ENCODE data around the gene RAPGEF5. TPM values are rescaled to one million over a fixed set of nuclear protein-coding genes. Genes with fewer than 3 reads are reported as not detected.

Gene RAPGEF5
- total RNA-seq, 1 experiment from 2014 or later: 15.6 TPM

DNA sequence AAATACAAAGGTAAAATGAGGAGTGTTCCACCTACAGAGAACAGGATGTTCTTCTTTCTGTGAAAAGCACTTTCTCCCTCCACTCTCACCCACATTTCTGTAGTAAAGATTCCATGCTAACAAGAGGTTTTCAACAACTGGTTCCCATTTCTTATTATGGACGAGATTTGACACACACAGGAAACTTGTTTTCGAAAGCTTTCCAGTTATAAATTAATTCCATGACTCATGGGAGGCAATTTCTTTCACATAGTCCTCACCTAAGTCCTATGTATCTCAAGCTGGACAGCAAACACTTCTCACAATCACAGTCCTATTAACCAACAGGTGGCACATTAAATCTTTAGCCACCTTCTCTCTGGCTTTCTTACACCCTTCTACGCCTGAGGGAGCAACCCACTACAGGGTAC, 24.5 kb downstream of the RAPGEF5 start:
- Histone ChIP-seq H2AFZ (ENCODE audit: low read depth, low read length, poor library complexity, severe bottlenecking) (no peak overlapping the region), H3K4me3 (replicated peaks in 1 of 2; ENCODE audit: low read depth in 1 of 2, low read length in 2 of 2) (no peak overlapping the region), H3K9me2 (ENCODE audit: insufficient read depth) (no peaks in the 10 kb centered on the region), H3K79me2 (ENCODE audit: insufficient read depth, low read length) (peaks cover 24% of the 10 kb centered on the region), H3K27ac (ENCODE audit: low read depth, low read length) (no peak overlapping the region), H3K9ac (ENCODE audit: low read length) (no peak overlapping the region), H3K27me3 (ENCODE audit: insufficient read depth, low read length) (no peaks in the 10 kb centered on the region), H4K20me1 (ENCODE audit: insufficient read depth) (no peaks in the 10 kb centered on the region), H3K9me3 (ENCODE audit: control insufficient read depth in 1 of 2, insufficient read depth in 1 of 2, low read depth in 1 of 2, low read length in 2 of 2) (no peaks in the 10 kb centered on the region), H3K4me1 (ENCODE audit: control insufficient read depth in 1 of 2, insufficient read depth in 2 of 2, low read length in 2 of 2) (peaks cover 5 to 6% of the 10 kb centered on the region in 2 experiments; a peak in 2 of 4 replicates), H3K4me2 (ENCODE audit: low read length) (no peak overlapping the region), H3K36me3 (ENCODE audit: control insufficient read depth in 1 of 2, insufficient read depth in 2 of 2, low read length in 2 of 2) (no peaks in the 10 kb centered on the region)
- RAD21 ChIA-PET (ENCODE audit: low non-redundant PET in 1 of 2, low total read pairs in 2 of 2, uncharacterized antibody in 2 of 2, unreplicated experiment in 2 of 2): no interaction called here
- no TSS peak for BruUV-seq (replicated peaks)
- CTCF ChIA-PET: no interaction called here
- no peak for DNase-seq (ENCODE audit: low read depth, low spot score)
- intact Hi-C loops (cut with micrococcal nuclease): no loop called here
- POLR2A ChIA-PET: no interaction called here
- no peak for TF ChIP-seq SRF (IDR thresholded peaks at IDR 0.05; ENCODE audit: low read depth)
- no peak for TF ChIP-seq EZH2 (IDR thresholded peaks at IDR 0.05)
- TF ChIP-seq, protein P1, sequence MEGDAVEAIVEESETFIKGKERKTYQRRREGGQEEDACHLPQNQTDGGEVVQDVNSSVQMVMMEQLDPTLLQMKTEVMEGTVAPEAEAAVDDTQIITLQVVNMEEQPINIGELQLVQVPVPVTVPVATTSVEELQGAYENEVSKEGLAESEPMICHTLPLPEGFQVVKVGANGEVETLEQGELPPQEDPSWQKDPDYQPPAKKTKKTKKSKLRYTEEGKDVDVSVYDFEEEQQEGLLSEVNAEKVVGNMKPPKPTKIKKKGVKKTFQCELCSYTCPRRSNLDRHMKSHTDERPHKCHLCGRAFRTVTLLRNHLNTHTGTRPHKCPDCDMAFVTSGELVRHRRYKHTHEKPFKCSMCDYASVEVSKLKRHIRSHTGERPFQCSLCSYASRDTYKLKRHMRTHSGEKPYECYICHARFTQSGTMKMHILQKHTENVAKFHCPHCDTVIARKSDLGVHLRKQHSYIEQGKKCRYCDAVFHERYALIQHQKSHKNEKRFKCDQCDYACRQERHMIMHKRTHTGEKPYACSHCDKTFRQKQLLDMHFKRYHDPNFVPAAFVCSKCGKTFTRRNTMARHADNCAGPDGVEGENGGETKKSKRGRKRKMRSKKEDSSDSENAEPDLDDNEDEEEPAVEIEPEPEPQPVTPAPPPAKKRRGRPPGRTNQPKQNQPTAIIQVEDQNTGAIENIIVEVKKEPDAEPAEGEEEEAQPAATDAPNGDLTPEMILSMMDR (IDR thresholded peaks at IDR 0.05 in 2 of 3, conservative IDR thresholded peaks at IDR 0.05 in 1 of 3; ENCODE audit: borderline replicate concordance in 1 of 3, insufficient read depth in 1 of 3, low read depth in 2 of 3, low read length in 2 of 3): no peak
- TF ChIP-seq, protein P2, sequence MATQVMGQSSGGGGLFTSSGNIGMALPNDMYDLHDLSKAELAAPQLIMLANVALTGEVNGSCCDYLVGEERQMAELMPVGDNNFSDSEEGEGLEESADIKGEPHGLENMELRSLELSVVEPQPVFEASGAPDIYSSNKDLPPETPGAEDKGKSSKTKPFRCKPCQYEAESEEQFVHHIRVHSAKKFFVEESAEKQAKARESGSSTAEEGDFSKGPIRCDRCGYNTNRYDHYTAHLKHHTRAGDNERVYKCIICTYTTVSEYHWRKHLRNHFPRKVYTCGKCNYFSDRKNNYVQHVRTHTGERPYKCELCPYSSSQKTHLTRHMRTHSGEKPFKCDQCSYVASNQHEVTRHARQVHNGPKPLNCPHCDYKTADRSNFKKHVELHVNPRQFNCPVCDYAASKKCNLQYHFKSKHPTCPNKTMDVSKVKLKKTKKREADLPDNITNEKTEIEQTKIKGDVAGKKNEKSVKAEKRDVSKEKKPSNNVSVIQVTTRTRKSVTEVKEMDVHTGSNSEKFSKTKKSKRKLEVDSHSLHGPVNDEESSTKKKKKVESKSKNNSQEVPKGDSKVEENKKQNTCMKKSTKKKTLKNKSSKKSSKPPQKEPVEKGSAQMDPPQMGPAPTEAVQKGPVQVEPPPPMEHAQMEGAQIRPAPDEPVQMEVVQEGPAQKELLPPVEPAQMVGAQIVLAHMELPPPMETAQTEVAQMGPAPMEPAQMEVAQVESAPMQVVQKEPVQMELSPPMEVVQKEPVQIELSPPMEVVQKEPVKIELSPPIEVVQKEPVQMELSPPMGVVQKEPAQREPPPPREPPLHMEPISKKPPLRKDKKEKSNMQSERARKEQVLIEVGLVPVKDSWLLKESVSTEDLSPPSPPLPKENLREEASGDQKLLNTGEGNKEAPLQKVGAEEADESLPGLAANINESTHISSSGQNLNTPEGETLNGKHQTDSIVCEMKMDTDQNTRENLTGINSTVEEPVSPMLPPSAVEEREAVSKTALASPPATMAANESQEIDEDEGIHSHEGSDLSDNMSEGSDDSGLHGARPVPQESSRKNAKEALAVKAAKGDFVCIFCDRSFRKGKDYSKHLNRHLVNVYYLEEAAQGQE (IDR thresholded peaks at IDR 0.05; ENCODE audit: low read depth): no peak
- no peak for TF ChIP-seq CEBPB (IDR thresholded peaks at IDR 0.05; ENCODE audit: low read depth)
- TF ChIP-seq SIN3A (IDR thresholded peaks at IDR 0.05; ENCODE audit: low read depth): no peak
- no peak for TF ChIP-seq YY1 (IDR thresholded peaks at IDR 0.05; ENCODE audit: extremely low read depth, insufficient replicate concordance, low read depth, low read length)
- TF ChIP-seq ZFX (IDR thresholded peaks at IDR 0.05): no peak
- no peak for TF ChIP-seq FOSL1 (IDR thresholded peaks at IDR 0.05; ENCODE audit: low read depth)
- TF ChIP-seq, protein P3, sequence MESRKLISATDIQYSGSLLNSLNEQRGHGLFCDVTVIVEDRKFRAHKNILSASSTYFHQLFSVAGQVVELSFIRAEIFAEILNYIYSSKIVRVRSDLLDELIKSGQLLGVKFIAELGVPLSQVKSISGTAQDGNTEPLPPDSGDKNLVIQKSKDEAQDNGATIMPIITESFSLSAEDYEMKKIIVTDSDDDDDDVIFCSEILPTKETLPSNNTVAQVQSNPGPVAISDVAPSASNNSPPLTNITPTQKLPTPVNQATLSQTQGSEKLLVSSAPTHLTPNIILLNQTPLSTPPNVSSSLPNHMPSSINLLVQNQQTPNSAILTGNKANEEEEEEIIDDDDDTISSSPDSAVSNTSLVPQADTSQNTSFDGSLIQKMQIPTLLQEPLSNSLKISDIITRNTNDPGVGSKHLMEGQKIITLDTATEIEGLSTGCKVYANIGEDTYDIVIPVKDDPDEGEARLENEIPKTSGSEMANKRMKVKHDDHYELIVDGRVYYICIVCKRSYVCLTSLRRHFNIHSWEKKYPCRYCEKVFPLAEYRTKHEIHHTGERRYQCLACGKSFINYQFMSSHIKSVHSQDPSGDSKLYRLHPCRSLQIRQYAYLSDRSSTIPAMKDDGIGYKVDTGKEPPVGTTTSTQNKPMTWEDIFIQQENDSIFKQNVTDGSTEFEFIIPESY (IDR thresholded peaks at IDR 0.05; ENCODE audit: extremely low read depth, insufficient replicate concordance, low read length): no peak
- TF ChIP-seq SP1 (IDR thresholded peaks at IDR 0.05; ENCODE audit: low read depth): no peak
- TF ChIP-seq, protein P4, sequence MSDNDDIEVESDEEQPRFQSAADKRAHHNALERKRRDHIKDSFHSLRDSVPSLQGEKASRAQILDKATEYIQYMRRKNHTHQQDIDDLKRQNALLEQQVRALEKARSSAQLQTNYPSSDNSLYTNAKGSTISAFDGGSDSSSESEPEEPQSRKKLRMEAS (IDR thresholded peaks at IDR 0.05): no peak
- no peak for TF ChIP-seq EZH2phosphoT487 (IDR thresholded peaks at IDR 0.05; ENCODE audit: borderline replicate concordance)
- TF ChIP-seq RAD21 (IDR thresholded peaks at IDR 0.05; ENCODE audit: low read depth): no peak
- no peak for TF ChIP-seq POLR2AphosphoS5 (IDR thresholded peaks at IDR 0.05; ENCODE audit: low read depth, low read length)
- TF ChIP-seq JUND (IDR thresholded peaks at IDR 0.05): no peak
- TF ChIP-seq POLR2A (IDR thresholded peaks at IDR 0.05; ENCODE audit: borderline replicate concordance, extremely low read depth, insufficient read depth, insufficient read length): no peak
- no peak for TF ChIP-seq CBX3 (IDR thresholded peaks at IDR 0.05; ENCODE audit: low read depth)
- ATAC-seq: no peak
